Caco-2 (cell line): ENCODE data around the gene RFX5. TPM values are rescaled to one million over a fixed set of nuclear protein-coding genes. Genes with fewer than 3 reads are reported as not detected.

Experiments
- BruUV-seq: library from RNA; stranded (reverse); fragments of 400-500 nt; replicated peaks from 2 replicates; lab custom pipeline; 2021; lab: Mats Ljungman, UMichigan
- CTCF ChIA-PET: fragments of 300-600 bp; sonication (Branson Sonifier 250); formaldehyde crosslinking; loops from one replicate; lab custom pipeline; 2022; ENCODE audit warnings: antibody characterized with exemption; lab: Charles Lee
- POLR2A ChIA-PET: fragments of 300-600 bp; sonication (Branson Sonifier 250); formaldehyde crosslinking; loops from one replicate; lab custom pipeline; 2022; ENCODE audit warnings: antibody characterized with exemption; lab: Charles Lee
- DNase-seq, 2 experiments: peaks; one replicate each; pipeline versions ENCODE4 v3.0.0 to v3.0.0-alpha.2; 2020 to 2022
- H3K27me3 ChIP-seq: replicated peaks from 2 replicates; pipeline ENCODE4 v1.6.0; 2011; ENCODE audit warnings: low read length; ENCODE audit not compliant: control insufficient read depth, insufficient read depth
- H3K36me3 ChIP-seq: 2 replicates; pipeline ENCODE4 v1.5.1; 2011; ENCODE audit warnings: low read length; ENCODE audit not compliant: control insufficient read depth, insufficient read depth
- H3K4me1 ChIP-seq: fragments of 250-450 bp; sonication (Bioruptor Pico); 2 replicates; pipeline ENCODE4 v1.5.1; 2020; ENCODE audit warnings: mild to moderate bottlenecking
- H3K4me3 ChIP-seq: 2 replicates; pipeline ENCODE4 v1.5.1; 2011; ENCODE audit warnings: low read depth, mild to moderate bottlenecking, control low read depth, low read length
- H3K9me3 ChIP-seq: fragments of 250-450 bp; sonication (Bioruptor Pico); 2 replicates; pipeline ENCODE4 v1.5.1; 2020; ENCODE audit warnings: mild to moderate bottlenecking, moderate library complexity
- H3K27ac Mint-ChIP-seq: one replicate; pipeline ENCODE4 v1.8.0; 2022; ENCODE audit warnings: mixed read lengths; ENCODE audit not compliant: unreplicated experiment
- H3K27me3 Mint-ChIP-seq: one replicate; pipeline ENCODE4 v1.8.0; 2022; ENCODE audit warnings: mixed read lengths; ENCODE audit not compliant: insufficient read depth, unreplicated experiment
- H3K36me3 Mint-ChIP-seq: one replicate; pipeline ENCODE4 v1.8.0; 2022; ENCODE audit warnings: mild to moderate bottlenecking, mixed read lengths; ENCODE audit not compliant: insufficient read depth, unreplicated experiment
- H3K4me1 Mint-ChIP-seq: one replicate; pipeline ENCODE4 v1.8.0; 2022; ENCODE audit warnings: low read depth, mixed read lengths; ENCODE audit not compliant: unreplicated experiment
- H3K4me3 Mint-ChIP-seq: one replicate; pipeline ENCODE4 v1.8.0; 2022; ENCODE audit warnings: mild to moderate bottlenecking, moderate library complexity, mixed read lengths; ENCODE audit not compliant: unreplicated experiment
- H3K9me3 Mint-ChIP-seq: one replicate; pipeline ENCODE4 v1.8.0; 2022; ENCODE audit warnings: mixed read lengths; ENCODE audit not compliant: unreplicated experiment
- CTCF ChIP-seq, 2 experiments: fragments of 200-600 bp in 1 of 2; IDR thresholded peaks; 1 replicate in 1 of 2; 2 replicates in 1 of 2; pipeline versions ENCODE4 v1.5.1 to v1.8.0; 2011 to 2022; ENCODE audit warnings: antibody characterized with exemption in 1 of 2, control low read depth in 1 of 2, inconsistent platforms in 1 of 2, low read depth in 1 of 2, low read length in 1 of 2, mild to moderate bottlenecking in 1 of 2, moderate library complexity in 1 of 2; ENCODE audit not compliant: insufficient read depth in 1 of 2, severe bottlenecking in 1 of 2, unreplicated experiment in 1 of 2
- intact Hi-C: fragments of 100-400 bp; cut with micrococcal nuclease; formaldehyde crosslinking; loops from one replicate; pipeline ENCODE4 v1.10.0; 2022; ENCODE audit not compliant: unreplicated experiment
- total RNA-seq: library from RNA; stranded (reverse); gene quantifications from 2 replicates; pipeline ENCODE4 v1.2.3, GENCODE V29; 2022

RFX5 gene
- total RNA-seq, 1 experiment from 2014 or later = 23.3 TPM

GRCh38 chr1:151309811-151310323 is 37.2 kb downstream of the RFX5 start:
- Histone ChIP-seq H3K36me3 (peaks cover 4% of the 10 kb centered on the region), H3K4me1 (peaks cover 52% of the 10 kb centered on the region), H3K9me3 (no peaks in the 10 kb centered on the region), H3K4me3 (no peak overlapping the region), H3K27me3 (no peaks in the 10 kb centered on the region)
- Mint-ChIP-seq H3K9me3 (no peaks in the 10 kb centered on the region), H3K4me1 (peaks cover 36% of the 10 kb centered on the region), H3K36me3 (peaks cover 81% of the 10 kb centered on the region), H3K4me3 (no peak overlapping the region), H3K27me3 (no peaks in the 10 kb centered on the region), H3K27ac (no peak overlapping the region)
- TF ChIP-seq CTCF (IDR thresholded peaks at IDR 0.05; ENCODE audit: insufficient read depth in 1 of 2, low read depth in 1 of 2, low read length in 1 of 2, severe bottlenecking in 1 of 2, unreplicated experiment in 1 of 2) = no peak
- DNase-seq = no peak
- intact Hi-C loops = loop anchor here (2.0 to 10.0 kb wide), 2 partner anchors 17 to 95 kb away; partner anchors contain the start of gene PI4KB
- POLR2A ChIA-PET = no interaction called here
- BruUV-seq = no TSS peak
- CTCF ChIA-PET = interaction anchor here (0.9 to 3.6 kb wide), 3 partner anchors 9 to 31 kb away, joined by 4 to 28 read pairs (median 9); partner anchors contain the start of gene PI4KB

DNA sequence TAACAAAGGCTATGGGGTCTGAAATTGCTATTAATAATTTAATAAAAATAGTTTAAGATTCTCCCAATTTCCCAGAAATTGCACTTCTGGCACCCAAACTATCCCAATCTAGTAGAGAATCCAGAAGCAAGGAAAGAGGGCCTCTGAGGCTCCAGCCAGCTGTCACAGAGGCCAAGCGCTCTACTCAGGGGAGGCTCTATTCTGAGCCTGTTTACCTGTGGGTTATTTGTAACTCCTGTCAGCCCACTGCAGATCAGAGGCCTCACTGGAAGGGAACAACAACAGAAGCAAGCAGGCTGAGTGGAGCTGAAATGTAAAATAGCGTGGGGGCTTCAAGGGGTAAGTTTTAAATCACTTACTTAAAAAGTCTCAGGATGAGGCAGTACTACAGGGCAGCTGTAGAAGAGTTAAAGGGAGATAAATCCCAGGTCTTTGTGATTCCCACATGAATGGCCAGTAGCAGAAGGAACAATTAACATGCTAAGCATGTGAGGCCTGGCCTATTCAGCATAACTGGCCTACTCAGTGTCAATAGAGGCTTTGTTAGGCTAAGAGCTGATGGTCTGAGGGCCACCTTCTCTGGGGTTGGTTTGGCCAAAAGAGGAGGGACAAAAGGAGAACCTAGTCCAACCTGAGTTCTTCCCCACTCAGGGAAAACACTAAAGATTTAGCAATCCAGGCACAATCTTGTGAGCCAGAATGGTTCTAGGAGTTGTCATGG is 52.1 kb downstream of the RFX5 start:
- Mint-ChIP-seq H3K4me1 (no peaks in the 10 kb centered on the region), H3K27me3 (no peaks in the 10 kb centered on the region), H3K9me3 (no peaks in the 10 kb centered on the region), H3K4me3 (no peak overlapping the region), H3K36me3 (peaks cover 84% of the 10 kb centered on the region), H3K27ac (no peak overlapping the region)
- Histone ChIP-seq H3K27me3 (no peaks in the 10 kb centered on the region), H3K4me3 (no peak overlapping the region), H3K36me3 (peaks cover 3% of the 10 kb centered on the region), H3K4me1 (no peaks in the 10 kb centered on the region), H3K9me3 (no peaks in the 10 kb centered on the region)
- BruUV-seq = no TSS peak
- ChIA-PET CTCF (interaction anchor here (1.6 kb wide), 1 partner anchor 13 kb away, joined by 3 read pairs; no protein-coding TSS in a partner anchor), POLR2A (no interaction called here)
- TF ChIP-seq CTCF (IDR thresholded peaks at IDR 0.05; ENCODE audit: insufficient read depth in 1 of 2, low read depth in 1 of 2, low read length in 1 of 2, severe bottlenecking in 1 of 2, unreplicated experiment in 1 of 2) = no peak
- intact Hi-C loops = no loop called here
- DNase-seq = no peak

- Mint-ChIP-seq H3K4me1 (no peaks in the 10 kb centered on the region), H3K27me3 (no peaks in the 10 kb centered on the region), H3K4me3 (no peak overlapping the region), H3K9me3 (no peaks in the 10 kb centered on the region), H3K27ac (no peak overlapping the region), H3K36me3 (peaks cover 82% of the 10 kb centered on the region)
- CTCF ChIA-PET = no interaction called here
- no peak for DNase-seq
- Histone ChIP-seq H3K4me3 (no peak overlapping the region), H3K36me3 (peaks cover 3% of the 10 kb centered on the region), H3K4me1 (no peaks in the 10 kb centered on the region), H3K27me3 (no peaks in the 10 kb centered on the region), H3K9me3 (no peaks in the 10 kb centered on the region)
- BruUV-seq = no TSS peak
- intact Hi-C loops = no loop called here
- no peak for TF ChIP-seq CTCF (IDR thresholded peaks at IDR 0.05; ENCODE audit: insufficient read depth in 1 of 2, low read depth in 1 of 2, low read length in 1 of 2, severe bottlenecking in 1 of 2, unreplicated experiment in 1 of 2)
- POLR2A ChIA-PET = no interaction called here
These were observed 54.0 kb downstream of the RFX5 start for GRCh38 chr1:151293093-151293492.
